Heart left ventricle (tissue), 13 donors: ENCODE data around the gene OSBP2.

Experiments used
- POLR2A ChIP-seq, 2 donors: fragments of 450-650 bp; IDR thresholded peaks; one replicate each; pipeline ENCODE4 v1.6.1; 2017; ENCODE audit warnings: antibody characterized with exemption in 2 of 2, mild to moderate bottlenecking in 2 of 2, moderate library complexity in 2 of 2
- TF ChIP-seq, protein P1 (sequence below), 12 donors: fragments of 200-600 bp; sonication (generic) in 4 of 12; IDR thresholded peaks; one replicate each; pipeline versions ENCODE4 v1.5.0 to v1.8.0; 2018 to 2022; ENCODE audit warnings: antibody characterized with exemption in 12 of 12, mild to moderate bottlenecking in 5 of 12
- donor health status: ischemic (EF 13 %, LVEDD 7.1; RV severe dilation, severe dysfunction).
- donor health status: DM: no; HTN: yes; CAD: no.
- donor health status: DM: no; HTN: no; CAD: no.
- donor health status: ischemic (EF 25% LVEDD 6.9; RV normal size, moderate dysfunction).
- donor health status: ischemic (EF 25% LVEDD 5.7; RV mildly dilated, moderate dysfunction).
- donor health status: ischemic (EF 35%, LVEDD 5.7; RV mildly dilated, moderate dysfunction).
- donor health status: nonischemic (EF 11% LVEDD 7.7; RV severe dilation, severe dysfunction).
- donor health status: DM: yes; HTN: yes; CAD: no.
- donor health status: PGD.
- donor health status: ischemic (EF 29% LVEDD 5.4; RV normal size, mild dysfunction).
- donor health status: nonischemic (EF 23%, LVEDD 6.1; RV moderate dilation, normal function).

DNA sequence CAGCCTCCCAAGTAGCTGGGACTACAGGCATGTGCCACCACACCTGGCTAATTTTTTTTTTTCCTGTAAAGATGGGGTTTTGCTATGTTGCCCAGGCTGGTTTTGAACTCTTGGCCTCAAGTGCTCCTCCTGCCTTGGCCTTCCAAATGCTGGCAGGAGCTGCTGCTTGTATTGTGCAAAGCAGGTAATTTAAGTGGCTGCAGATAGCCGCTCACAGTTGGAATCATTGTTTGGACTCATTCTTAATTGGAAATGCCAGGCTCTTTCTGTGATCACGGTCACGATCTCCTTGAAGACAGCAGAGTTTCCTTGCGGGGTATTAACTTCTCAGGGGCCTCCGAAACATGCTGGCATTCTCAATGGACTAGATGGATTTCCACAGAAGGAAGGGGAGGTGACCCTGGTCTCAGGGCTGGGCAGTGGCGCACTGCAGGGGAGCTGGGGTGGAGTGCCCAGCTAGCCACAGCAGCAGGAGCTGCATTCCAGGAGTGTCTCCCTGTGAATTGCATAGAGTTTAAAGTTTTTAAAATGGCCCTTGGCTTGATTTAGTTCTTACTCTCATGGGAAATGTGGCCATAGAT lies 137.8 kb downstream of the OSBP2 start:
- TF ChIP-seq, protein P1, sequence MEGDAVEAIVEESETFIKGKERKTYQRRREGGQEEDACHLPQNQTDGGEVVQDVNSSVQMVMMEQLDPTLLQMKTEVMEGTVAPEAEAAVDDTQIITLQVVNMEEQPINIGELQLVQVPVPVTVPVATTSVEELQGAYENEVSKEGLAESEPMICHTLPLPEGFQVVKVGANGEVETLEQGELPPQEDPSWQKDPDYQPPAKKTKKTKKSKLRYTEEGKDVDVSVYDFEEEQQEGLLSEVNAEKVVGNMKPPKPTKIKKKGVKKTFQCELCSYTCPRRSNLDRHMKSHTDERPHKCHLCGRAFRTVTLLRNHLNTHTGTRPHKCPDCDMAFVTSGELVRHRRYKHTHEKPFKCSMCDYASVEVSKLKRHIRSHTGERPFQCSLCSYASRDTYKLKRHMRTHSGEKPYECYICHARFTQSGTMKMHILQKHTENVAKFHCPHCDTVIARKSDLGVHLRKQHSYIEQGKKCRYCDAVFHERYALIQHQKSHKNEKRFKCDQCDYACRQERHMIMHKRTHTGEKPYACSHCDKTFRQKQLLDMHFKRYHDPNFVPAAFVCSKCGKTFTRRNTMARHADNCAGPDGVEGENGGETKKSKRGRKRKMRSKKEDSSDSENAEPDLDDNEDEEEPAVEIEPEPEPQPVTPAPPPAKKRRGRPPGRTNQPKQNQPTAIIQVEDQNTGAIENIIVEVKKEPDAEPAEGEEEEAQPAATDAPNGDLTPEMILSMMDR (IDR thresholded peaks at IDR 0.05): no peak
- TF ChIP-seq POLR2A (IDR thresholded peaks at IDR 0.05): no peak
